ENCODE data around the gene ERICH6B. TPM values are rescaled to one million over a fixed set of nuclear protein-coding genes. Genes with fewer than 3 reads are reported as not detected.

Gene ERICH6B
- polyA plus RNA-seq, 3 donors: not detected

- no peaks in the 10 kb centered on the region for H3K27me3 ChIP-seq (ENCODE audit: control insufficient read depth in 2 of 2, insufficient read depth in 2 of 2, low read length in 2 of 2)
- no peak for TF ChIP-seq CTCF (IDR thresholded peaks at IDR 0.05)
- intact Hi-C loops (cut with micrococcal nuclease): loop anchor here in 1 of 2 donors (10.0 kb wide), 1 partner anchor 204 kb away; no protein-coding TSS in a partner anchor
- Mint-ChIP-seq H3K4me1 (peaks cover 4% of the 10 kb centered on the region), H3K4me3 (no peak overlapping the region), H3K27ac (peak overlapping the region in 2 of 7 donors; percentile 48 to 63), H3K36me3 (peaks cover 76 to 86% of the 10 kb centered on the region in 2 donors), H3K9me3 (no peaks in the 10 kb centered on the region), H3K27me3 (ENCODE audit: low read depth in 3 of 3) (no peaks in the 10 kb centered on the region)
- H3K4me2 ChIP-seq (replicated peaks; ENCODE audit: extremely low read depth, low read length, poor library complexity, severe bottlenecking): no peak overlapping the region
- H3K9ac ChIP-seq (ENCODE audit: insufficient read depth, low read length, poor library complexity, severe bottlenecking): no peak overlapping the region
- WGBS (ENCODE audit: insufficient coverage): no CpG with 5 or more reads among the region's 3 CpGs
- H3K4me1 ChIP-seq (ENCODE audit: control insufficient read depth in 1 of 2, insufficient read depth in 2 of 2, low read length in 2 of 2): no peaks in the 10 kb centered on the region
- H2AFZ ChIP-seq (ENCODE audit: insufficient read depth, low read depth, low read length, poor library complexity, severe bottlenecking): no peak overlapping the region
- H3K79me2 ChIP-seq (ENCODE audit: insufficient read depth, low read length): no peaks in the 10 kb centered on the region
- no peaks in the 10 kb centered on the region for H3K9me3 ChIP-seq (replicated peaks in 1 of 2; ENCODE audit: control insufficient read depth in 1 of 2, insufficient read depth in 1 of 2, low read length in 2 of 2)
- no peak overlapping the region for H3K4me3 ChIP-seq (replicated peaks in 1 of 3; ENCODE audit: low read depth in 2 of 3, low read length in 3 of 3)
- no peaks in the 10 kb centered on the region for H4K20me1 ChIP-seq (ENCODE audit: insufficient read depth, low read length)
- H3K27ac ChIP-seq (ENCODE audit: low read depth in 1 of 2, low read length in 2 of 2): peak overlapping the region in 1 of 2 donors; percentile 40
- H3K36me3 ChIP-seq (replicated peaks in 1 of 2; ENCODE audit: control insufficient read depth in 1 of 2, insufficient read depth in 2 of 2, low read length in 2 of 2): peaks cover 82 to 91% of the 10 kb centered on the region in 2 donors
- DNase-seq: no peak
Measured at GRCh38 chr13:45510672-45511071, 104.9 kb downstream of the ERICH6B start.

GRCh38 chr13:45508776-45509175 is 106.8 kb downstream of the ERICH6B start:
- TF ChIP-seq CTCF (IDR thresholded peaks at IDR 0.05): no peak
- Mint-ChIP-seq H3K4me1 (peaks cover 4% of the 10 kb centered on the region), H3K4me3 (no peak overlapping the region), H3K9me3 (no peaks in the 10 kb centered on the region), H3K27ac (peak overlapping the region in 2 of 7 donors; percentile 40 to 75), H3K36me3 (peaks cover 72 to 85% of the 10 kb centered on the region in 2 donors), H3K27me3 (ENCODE audit: low read depth in 3 of 3) (no peaks in the 10 kb centered on the region)
- Histone ChIP-seq H3K9me3 (replicated peaks in 1 of 2; ENCODE audit: control insufficient read depth in 1 of 2, insufficient read depth in 1 of 2, low read length in 2 of 2) (no peaks in the 10 kb centered on the region), H3K27me3 (ENCODE audit: control insufficient read depth in 2 of 2, insufficient read depth in 2 of 2, low read length in 2 of 2) (no peaks in the 10 kb centered on the region), H3K4me2 (replicated peaks; ENCODE audit: extremely low read depth, low read length, poor library complexity, severe bottlenecking) (no peak overlapping the region), H3K4me1 (ENCODE audit: control insufficient read depth in 1 of 2, insufficient read depth in 2 of 2, low read length in 2 of 2) (no peaks in the 10 kb centered on the region), H4K20me1 (ENCODE audit: insufficient read depth, low read length) (no peaks in the 10 kb centered on the region), H3K36me3 (replicated peaks in 1 of 2; ENCODE audit: control insufficient read depth in 1 of 2, insufficient read depth in 2 of 2, low read length in 2 of 2) (peaks cover 80 to 88% of the 10 kb centered on the region in 2 donors), H2AFZ (ENCODE audit: insufficient read depth, low read depth, low read length, poor library complexity, severe bottlenecking) (no peak overlapping the region), H3K27ac (ENCODE audit: low read depth in 1 of 2, low read length in 2 of 2) (peak overlapping the region in 1 of 2 donors; percentile 14), H3K4me3 (replicated peaks in 1 of 3; ENCODE audit: low read depth in 2 of 3, low read length in 3 of 3) (no peak overlapping the region), H3K79me2 (ENCODE audit: insufficient read depth, low read length) (no peaks in the 10 kb centered on the region), H3K9ac (ENCODE audit: insufficient read depth, low read length, poor library complexity, severe bottlenecking) (no peak overlapping the region)
- 69% methylated on average over 6 of the region's 7 CpGs for WGBS (ENCODE audit: insufficient coverage)
- DNase-seq: no peak
- intact Hi-C loops (cut with micrococcal nuclease): no loop called here
